Neural cell (in vitro differentiated cells): ENCODE measurements around the gene SLC16A4. TPM values are rescaled to one million over a fixed set of nuclear protein-coding genes. Genes with fewer than 3 reads are reported as not detected.

ENCODE experiments used
- H2AFZ ChIP-seq: fragments of 200-600, 300-800 bp; sonication (generic), shearing (Covaris generic); 2 replicates; pipeline ENCODE4 v1.6.0; 2014; ENCODE audit warnings: low read depth, mild to moderate bottlenecking, antibody characterized with exemption, low read length, moderate library complexity
- H3F3A ChIP-seq: fragments of 200-600 bp; shearing (Covaris generic); 2 replicates; pipeline ENCODE4 v1.6.1; 2016; ENCODE audit warnings: mild to moderate bottlenecking, moderate library complexity, mixed read lengths, antibody characterized with exemption, low read length; ENCODE audit not compliant: insufficient read depth, poor library complexity, severe bottlenecking
- H3K27ac ChIP-seq: fragments of 200-600, 300-800 bp; sonication (generic), shearing (Covaris generic); 2 replicates; pipeline ENCODE4 v1.5.1; 2014; ENCODE audit warnings: mild to moderate bottlenecking, low read length, moderate library complexity
- H3K27me3 ChIP-seq: fragments of 300-800, 200-600 bp; sonication (generic), shearing (Covaris generic); 2 replicates; pipeline ENCODE4 v1.6.0; 2014; ENCODE audit warnings: mild to moderate bottlenecking, low read depth, low read length, moderate library complexity; ENCODE audit not compliant: insufficient read depth
- H3K36me3 ChIP-seq: fragments of 300-800, 200-600 bp; sonication (generic), shearing (Covaris generic); 2 replicates; pipeline ENCODE4 v1.5.1; 2014; ENCODE audit warnings: mild to moderate bottlenecking, antibody characterized with exemption, low read length, moderate library complexity; ENCODE audit not compliant: insufficient read depth
- H3K4me2 ChIP-seq: fragments of 300-800, 200-600 bp; sonication (generic), shearing (Covaris generic); 2 replicates; pipeline ENCODE4 v1.6.0; 2014; ENCODE audit warnings: mild to moderate bottlenecking, low read length
- H3K4me3 ChIP-seq: fragments of 300-800, 200-600 bp; sonication (generic), shearing (Covaris generic); 2 replicates; pipeline ENCODE4 v1.5.1; 2014; ENCODE audit warnings: mild to moderate bottlenecking, low read length, moderate library complexity
- H3K79me2 ChIP-seq: fragments of 200-600 bp; shearing (Covaris generic); replicated peaks from 2 replicates; pipeline ENCODE4 v1.6.0; 2014; ENCODE audit warnings: mild to moderate bottlenecking, low read length, moderate library complexity; ENCODE audit not compliant: insufficient read depth
- H3K9ac ChIP-seq: fragments of 300-800, 200-600 bp; sonication (generic), shearing (Covaris generic); 2 replicates; pipeline ENCODE4 v1.6.1; 2016; ENCODE audit warnings: mild to moderate bottlenecking, low read length, mixed read lengths
- H3K9me2 ChIP-seq: fragments of 200-600 bp; shearing (Covaris generic); 2 replicates; pipeline ENCODE4 v1.6.1; 2016; ENCODE audit warnings: mild to moderate bottlenecking, low read length, mixed read lengths; ENCODE audit not compliant: insufficient read depth
- H3K9me3 ChIP-seq: fragments of 200-600, 300-800 bp; sonication (generic), shearing (Covaris generic); 2 replicates; pipeline ENCODE4 v1.6.1; 2016; ENCODE audit warnings: mild to moderate bottlenecking, mixed run types, low read length, moderate library complexity, mixed read lengths
- H4K20me1 ChIP-seq: fragments of 200-600 bp; shearing (Covaris generic); 2 replicates; pipeline ENCODE4 v1.6.1; 2016; ENCODE audit warnings: mild to moderate bottlenecking, mixed run types; ENCODE audit not compliant: insufficient read depth
- CTCF ChIP-seq: fragments of 450-650 bp; IDR thresholded peaks from 2 replicates; pipeline ENCODE4 v1.5.1; 2014; ENCODE audit warnings: antibody characterized with exemption, mild to moderate bottlenecking, moderate library complexity; ENCODE audit not compliant: poor library complexity, severe bottlenecking
- EP300 ChIP-seq: fragments of 450-650 bp; conservative IDR thresholded peaks from 2 replicates; pipeline ENCODE4 v1.6.1; 2014; ENCODE audit warnings: antibody characterized with exemption, mild to moderate bottlenecking, moderate library complexity; ENCODE audit not compliant: poor library complexity, severe bottlenecking
- EZH2 ChIP-seq: fragments of 200-600, 300-800 bp; shearing (Covaris generic), sonication (generic); IDR thresholded peaks from 2 replicates; pipeline ENCODE4 v1.6.1; 2014; ENCODE audit warnings: antibody characterized with exemption, low read length, borderline replicate concordance, mild to moderate bottlenecking; ENCODE audit not compliant: insufficient read depth, poor library complexity, severe bottlenecking
- MXI1 ChIP-seq: fragments of 450-650 bp; conservative IDR thresholded peaks from 2 replicates; pipeline ENCODE4 v1.6.1; 2014; ENCODE audit warnings: antibody characterized with exemption, mild to moderate bottlenecking; ENCODE audit not compliant: poor library complexity, severe bottlenecking
- POLR2AphosphoS5 ChIP-seq: IDR thresholded peaks from 2 replicates; pipeline ENCODE4 v1.6.1; 2012
- RAD21 ChIP-seq: fragments of 450-650 bp; conservative IDR thresholded peaks from 2 replicates; pipeline ENCODE4 v1.6.1; 2014; ENCODE audit warnings: antibody characterized with exemption, mild to moderate bottlenecking, moderate library complexity
- REST ChIP-seq: IDR thresholded peaks from 2 replicates; pipeline ENCODE4 v1.6.1; 2012; ENCODE audit warnings: borderline replicate concordance
- SMC3 ChIP-seq: fragments of 450-650 bp; conservative IDR thresholded peaks from 2 replicates; pipeline ENCODE4 v1.6.1; 2014; ENCODE audit warnings: antibody characterized with exemption, mild to moderate bottlenecking, moderate library complexity; ENCODE audit not compliant: poor library complexity
- TAF1 ChIP-seq: IDR thresholded peaks from 2 replicates; pipeline ENCODE4 v1.6.1; 2012; ENCODE audit warnings: low read depth
- polyA plus RNA-seq: library from polyadenylated mRNA; depleted of rRNA; stranded (reverse); fragments of >200 nt; gene quantifications from 2 replicates; pipeline ENCODE4 v1.2.3, GENCODE V29; 2014

The SLC16A4 gene
- polyA plus RNA-seq, 1 donor from 2014 or later, result 1.2 TPM

- no peaks in the 10 kb centered on the region for H3K36me3 ChIP-seq
- no peak overlapping the region for H3K9ac ChIP-seq
- H3K4me3 ChIP-seq, result peak overlapping the region; percentile 38
- H3K9me2 ChIP-seq, result no peaks in the 10 kb centered on the region
- H3K79me2 ChIP-seq, result peaks cover 73% of the 10 kb centered on the region
- no peaks in the 10 kb centered on the region for H3K27me3 ChIP-seq
- no peak overlapping the region for H2AFZ ChIP-seq
- no peaks in the 10 kb centered on the region for H3F3A ChIP-seq
- no peak for TF ChIP-seq REST
- TF ChIP-seq EZH2, result no peak
- TF ChIP-seq EP300, result no peak
- TF ChIP-seq RAD21, result no peak
- no peak for TF ChIP-seq POLR2AphosphoS5
- TF ChIP-seq TAF1, result no peak
- no peak for TF ChIP-seq SMC3
- no peak for TF ChIP-seq MXI1
- peaks cover 4% of the 10 kb centered on the region for H4K20me1 ChIP-seq
- peak overlapping the region; percentile 7 for H3K4me2 ChIP-seq
- H3K27ac ChIP-seq, result no peak overlapping the region
- H3K9me3 ChIP-seq, result no peaks in the 10 kb centered on the region
Measured at GRCh38 chr1:110348050-110348449, 42.8 kb downstream of the SLC16A4 start.

GRCh38 chr1:110347182-110347893 is 43.5 kb downstream of the SLC16A4 start:
- Histone ChIP-seq H3K4me2 (no peak overlapping the region), H3K27ac (no peak overlapping the region), H4K20me1 (peaks cover 4% of the 10 kb centered on the region), H3K79me2 (peaks cover 78% of the 10 kb centered on the region), H3K9me2 (no peaks in the 10 kb centered on the region), H3K27me3 (no peaks in the 10 kb centered on the region), H3K4me3 (peak overlapping the region; percentile 10), H3K9me3 (no peaks in the 10 kb centered on the region), H2AFZ (no peak overlapping the region), H3K36me3 (no peaks in the 10 kb centered on the region), H3K9ac (no peak overlapping the region), H3F3A (no peaks in the 10 kb centered on the region)
- no peak for TF ChIP-seq REST
- TF ChIP-seq EZH2, result no peak
- no peak for TF ChIP-seq SMC3
- TF ChIP-seq POLR2AphosphoS5, result no peak
- no peak for TF ChIP-seq MXI1
- no peak for TF ChIP-seq RAD21
- TF ChIP-seq CTCF, result no peak
- TF ChIP-seq TAF1, result no peak
- TF ChIP-seq EP300, result no peak
